ENCODE measurements around the gene PALD1.

Gene PALD1

DNA sequence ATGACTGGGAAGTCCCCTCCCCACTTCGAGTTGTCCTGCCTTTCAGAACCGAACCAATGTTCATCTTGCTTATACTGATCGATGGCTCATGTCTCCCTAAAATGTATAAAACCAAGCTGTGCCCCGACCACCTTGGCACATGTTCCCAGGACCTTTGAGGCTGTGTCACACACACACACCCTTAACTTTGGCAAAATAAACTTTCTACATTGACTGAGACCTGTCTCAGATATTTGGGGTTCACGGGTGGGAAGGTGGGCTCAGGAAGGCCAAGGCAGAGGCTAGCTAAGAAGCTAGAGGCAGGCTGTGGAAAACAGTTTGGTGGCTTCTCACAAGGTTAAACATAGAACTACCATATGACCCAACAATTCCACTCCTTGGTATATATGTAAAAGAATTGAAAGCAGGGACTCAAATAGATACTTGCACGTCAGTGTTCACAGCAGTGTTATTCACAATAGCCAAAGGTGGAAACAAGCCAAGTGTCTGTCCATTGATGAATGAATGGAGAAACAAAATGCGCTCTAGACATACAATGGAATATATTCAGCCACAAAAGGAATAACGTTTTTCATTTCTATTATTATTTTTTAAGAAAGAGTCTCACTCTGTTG is 108.6 kb downstream of the PALD1 start:
- in situ Hi-C loops (cut with HindIII; ENCODE audit: low sequenced_read_pairs) = no loop called here

DNA sequence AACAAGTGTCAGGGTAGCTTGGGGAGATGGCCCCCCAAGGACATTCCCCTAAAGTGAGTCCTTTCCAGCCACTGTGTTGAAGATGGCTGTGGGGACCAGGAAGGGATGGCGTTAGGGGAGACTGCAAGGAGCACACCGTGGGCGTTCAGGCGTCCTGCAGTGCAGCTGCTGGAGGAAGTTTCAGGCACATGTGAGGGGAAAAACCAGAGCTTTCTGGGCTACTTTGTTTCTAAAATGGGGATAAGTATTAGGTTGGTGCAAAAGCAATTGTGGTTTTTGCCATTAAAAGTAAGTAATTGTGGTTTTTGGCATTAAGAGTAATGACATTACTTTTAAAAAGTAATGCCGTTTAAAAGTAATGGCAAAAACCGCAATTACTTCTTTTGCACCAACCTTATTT is 109.7 kb downstream of the PALD1 start:
- in situ Hi-C loops (cut with HindIII; ENCODE audit: low sequenced_read_pairs) = no loop called here

- in situ Hi-C loops (cut with HindIII; ENCODE audit: low sequenced_read_pairs) = no loop called here
Measured at GRCh38 chr10:70588859-70589570, 110.4 kb downstream of the PALD1 start.

- in situ Hi-C loops (cut with HindIII; ENCODE audit: low sequenced_read_pairs) = no loop called here
Measured at GRCh38 chr10:70589762-70590654, 111.4 kb downstream of the PALD1 start.

DNA sequence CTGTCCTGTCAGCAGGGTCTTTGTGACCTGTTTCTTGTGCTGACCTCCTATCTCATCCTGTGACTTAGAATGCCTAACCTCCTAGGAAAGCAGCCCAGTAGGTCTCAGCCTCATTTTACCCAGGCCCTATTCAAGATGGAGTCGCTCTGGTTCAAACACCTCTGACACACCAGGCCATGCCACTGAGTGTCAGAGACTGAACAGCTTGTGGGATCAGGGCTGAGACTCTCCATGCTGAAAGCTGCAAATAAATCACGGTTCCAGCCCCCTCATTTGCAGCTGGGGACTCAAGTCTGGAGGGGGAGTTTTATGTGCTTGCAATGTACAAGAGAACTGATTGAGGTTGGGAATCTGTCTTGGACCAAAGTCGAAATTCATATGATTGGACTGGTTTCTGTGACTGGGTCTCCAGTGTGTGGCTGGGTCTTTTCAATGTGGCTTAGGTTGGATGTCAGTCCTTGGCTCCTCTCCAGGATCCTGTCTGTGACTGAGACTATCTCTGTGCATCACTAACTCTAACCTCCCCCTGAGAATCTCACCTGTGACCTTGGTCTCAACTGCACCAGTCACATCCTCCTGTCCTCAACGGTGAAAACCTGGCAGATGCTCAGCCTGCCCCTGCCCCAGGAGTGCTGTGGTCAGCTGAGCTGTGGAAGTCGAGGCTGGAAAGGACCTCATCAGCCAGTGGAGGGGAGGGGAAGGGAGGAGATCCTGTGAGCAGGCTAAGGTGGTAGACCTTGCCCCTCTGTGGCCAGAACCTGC is 112.3 kb downstream of the PALD1 start:
- in situ Hi-C loops (cut with HindIII; ENCODE audit: low sequenced_read_pairs) = no loop called here

DNA sequence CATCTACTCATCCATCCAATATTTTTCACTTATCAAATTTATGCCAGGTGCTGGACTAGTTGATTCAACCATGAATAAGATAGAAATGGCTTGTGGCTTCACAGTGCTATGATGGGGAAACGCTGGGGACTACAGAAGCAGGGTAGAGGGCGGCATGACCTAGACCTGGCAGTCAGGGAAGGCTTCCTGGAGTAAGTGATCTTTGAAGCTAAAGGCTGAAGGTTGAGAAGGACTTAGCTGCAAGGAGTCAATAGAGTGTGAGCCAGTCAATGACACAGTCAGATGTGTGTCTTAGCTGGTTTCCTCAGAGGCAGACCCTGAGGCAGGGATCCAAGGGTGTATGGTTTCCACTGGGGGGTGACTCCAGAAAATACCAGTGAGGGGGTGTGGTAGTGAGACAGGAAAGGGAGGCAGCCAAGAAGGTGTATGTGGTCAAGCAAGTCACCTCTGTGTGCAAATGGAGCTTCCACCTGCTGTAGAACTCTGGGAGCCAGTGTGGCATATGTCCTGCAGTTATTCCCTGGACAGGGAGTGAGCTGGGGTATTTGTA is 113.7 kb downstream of the PALD1 start:
- in situ Hi-C loops (cut with HindIII; ENCODE audit: low sequenced_read_pairs) = no loop called here

GRCh38 chr10:70592746-70593512 is 114.4 kb downstream of the PALD1 start:
- in situ Hi-C loops (cut with HindIII; ENCODE audit: low sequenced_read_pairs) = no loop called here

- in situ Hi-C loops (cut with HindIII; ENCODE audit: low sequenced_read_pairs) = no loop called here
Measured at GRCh38 chr10:70593513-70593890, 114.9 kb downstream of the PALD1 start.

- in situ Hi-C loops (cut with HindIII; ENCODE audit: low sequenced_read_pairs) = no loop called here
Measured at GRCh38 chr10:70594161-70594560, 115.6 kb downstream of the PALD1 start.

DNA sequence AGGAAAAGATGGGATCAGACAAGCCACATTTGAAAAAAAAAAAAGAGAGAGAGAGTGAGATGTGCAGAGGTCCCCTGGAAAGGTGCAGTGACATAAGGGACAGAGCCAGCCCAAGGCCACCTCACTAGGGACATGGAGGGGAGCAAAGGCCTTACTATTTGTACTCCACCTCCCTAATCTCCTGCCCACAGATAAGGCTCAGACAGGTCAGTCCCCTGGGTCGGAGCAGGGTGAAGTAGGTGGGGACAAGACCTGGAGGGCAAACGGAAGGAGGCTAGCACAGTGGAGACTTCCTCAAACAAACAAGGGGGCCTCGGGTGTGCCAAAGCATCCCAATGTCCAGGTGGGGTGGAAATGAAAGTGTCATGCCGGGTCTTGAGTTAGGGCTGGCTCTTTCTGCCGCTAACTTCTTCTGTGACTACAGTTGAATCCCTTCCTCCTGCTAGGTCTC is 117.0 kb downstream of the PALD1 start:
- in situ Hi-C loops (cut with HindIII; ENCODE audit: low sequenced_read_pairs) = no loop called here

- in situ Hi-C loops (cut with HindIII; ENCODE audit: low sequenced_read_pairs) = no loop called here
Measured at GRCh38 chr10:70596110-70596798, 117.7 kb downstream of the PALD1 start.

DNA sequence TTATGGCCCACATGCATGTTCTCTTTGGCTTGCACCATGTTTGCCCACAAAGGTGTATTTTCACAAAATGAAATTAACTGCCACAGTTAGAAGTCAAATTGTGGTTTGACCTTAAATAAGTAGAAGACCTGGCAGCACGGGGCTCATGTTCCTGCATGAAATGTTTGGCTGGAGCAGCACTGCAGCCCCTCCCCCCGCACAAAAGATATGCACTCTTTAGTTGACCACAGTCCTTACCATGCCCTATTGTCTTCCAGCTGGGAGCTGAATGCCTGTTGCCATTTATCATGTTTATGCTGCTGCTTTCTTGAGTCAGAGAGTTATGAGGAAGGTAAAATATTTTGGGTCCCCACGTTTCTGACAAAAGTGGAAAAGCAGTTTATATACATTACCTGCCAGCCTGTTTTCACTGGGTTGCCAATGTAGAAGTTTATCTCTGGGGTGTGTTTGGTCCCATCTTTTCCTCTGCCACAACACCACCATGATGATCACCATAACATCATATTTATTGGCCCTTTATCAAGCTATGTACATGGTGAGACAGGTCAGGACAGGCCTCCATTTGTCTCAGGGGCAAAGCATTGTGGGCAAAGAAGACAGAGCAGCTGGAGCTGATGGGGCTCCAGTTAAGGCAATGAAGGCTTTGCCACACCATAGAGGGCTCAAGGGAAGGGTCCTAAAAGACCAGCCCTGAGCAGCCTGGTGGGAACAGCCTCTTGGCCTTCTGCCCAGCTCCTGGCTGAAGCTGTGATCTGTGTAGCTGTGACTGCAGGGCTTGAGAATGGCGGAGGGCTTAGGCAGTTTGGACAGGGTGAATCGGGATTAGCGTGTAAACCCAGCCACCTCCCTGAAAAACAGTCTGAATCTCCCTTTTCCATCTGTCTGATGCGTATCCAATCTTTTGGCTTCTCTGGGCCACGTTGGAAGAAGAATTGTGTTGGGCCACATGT is 118.6 kb downstream of the PALD1 start:
- in situ Hi-C loops (cut with HindIII; ENCODE audit: low sequenced_read_pairs) = no loop called here

GRCh38 chr10:70597856-70598815 is 119.6 kb downstream of the PALD1 start:
- in situ Hi-C loops (cut with HindIII; ENCODE audit: low sequenced_read_pairs) = no loop called here

DNA sequence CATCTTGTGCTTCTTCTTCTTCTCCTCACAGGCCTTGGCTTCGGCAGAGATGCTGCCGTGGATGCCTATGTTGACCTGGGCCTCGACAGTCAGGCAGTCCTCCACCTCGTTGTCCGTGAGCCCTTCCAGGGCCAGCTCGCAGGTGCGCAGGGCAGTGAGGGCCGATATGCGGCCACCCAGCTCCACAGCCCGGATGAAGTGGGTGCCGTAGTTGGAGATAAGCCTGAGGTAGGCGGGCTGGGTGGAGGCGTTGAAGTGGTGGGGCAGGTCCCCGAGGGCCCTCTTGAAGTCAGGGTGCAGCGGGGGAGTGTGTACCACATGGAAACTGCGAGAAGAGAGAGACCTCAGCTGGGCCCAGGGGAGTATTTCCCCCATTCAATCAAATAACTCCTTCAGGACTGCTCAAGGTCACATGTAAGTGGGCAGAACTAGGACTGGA is 120.3 kb downstream of the PALD1 start:
- in situ Hi-C loops (cut with HindIII; ENCODE audit: low sequenced_read_pairs) = no loop called here

GRCh38 chr10:70599319-70599718 is 120.8 kb downstream of the PALD1 start:
- in situ Hi-C loops (cut with HindIII; ENCODE audit: low sequenced_read_pairs) = no loop called here

GRCh38 chr10:70599791-70600190 is 121.2 kb downstream of the PALD1 start:
- in situ Hi-C loops (cut with HindIII; ENCODE audit: low sequenced_read_pairs) = no loop called here
